Measurements from ENCODE around the gene COLEC12.

COLEC12 gene

DNA sequence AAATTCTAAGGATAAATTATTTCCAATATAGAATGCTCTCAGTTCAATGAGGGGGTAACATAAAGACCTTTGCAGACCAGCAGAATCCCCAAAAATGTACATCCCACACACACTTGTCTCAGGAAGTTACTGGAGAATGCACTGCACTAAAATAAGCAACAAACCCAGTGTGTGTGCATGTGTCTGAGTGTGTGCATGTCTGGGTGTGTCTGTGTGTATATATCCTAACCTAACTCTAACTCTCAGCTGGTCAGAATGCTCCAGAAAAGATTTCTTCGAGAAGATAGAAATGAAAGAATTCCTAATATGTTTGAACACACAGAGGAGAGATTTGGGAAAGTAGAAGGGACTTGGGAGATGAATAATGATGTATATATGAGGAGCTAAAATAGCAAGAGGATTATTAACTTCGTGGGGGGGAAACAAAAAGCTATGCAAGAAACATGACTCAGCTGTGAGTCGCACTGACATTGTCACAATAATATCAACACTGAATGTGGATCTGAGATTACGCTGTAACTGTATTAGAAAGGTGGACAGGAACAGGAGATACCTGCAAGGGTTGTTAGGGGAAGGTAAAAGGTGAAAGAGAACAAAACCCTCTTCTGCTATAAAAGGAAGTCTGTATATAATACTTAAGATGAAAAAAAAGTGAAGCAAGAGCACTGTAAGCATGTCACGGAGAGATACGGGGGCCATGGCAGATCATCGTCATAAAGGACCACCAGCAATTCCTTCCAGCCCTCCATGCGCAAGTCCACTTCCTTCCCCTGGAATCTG, 11.1 kb downstream of the COLEC12 start:
- H3K4me3 ChIP-seq (ENCODE audit: low read length), result no peak overlapping the region
- TF ChIP-seq, protein P1, sequence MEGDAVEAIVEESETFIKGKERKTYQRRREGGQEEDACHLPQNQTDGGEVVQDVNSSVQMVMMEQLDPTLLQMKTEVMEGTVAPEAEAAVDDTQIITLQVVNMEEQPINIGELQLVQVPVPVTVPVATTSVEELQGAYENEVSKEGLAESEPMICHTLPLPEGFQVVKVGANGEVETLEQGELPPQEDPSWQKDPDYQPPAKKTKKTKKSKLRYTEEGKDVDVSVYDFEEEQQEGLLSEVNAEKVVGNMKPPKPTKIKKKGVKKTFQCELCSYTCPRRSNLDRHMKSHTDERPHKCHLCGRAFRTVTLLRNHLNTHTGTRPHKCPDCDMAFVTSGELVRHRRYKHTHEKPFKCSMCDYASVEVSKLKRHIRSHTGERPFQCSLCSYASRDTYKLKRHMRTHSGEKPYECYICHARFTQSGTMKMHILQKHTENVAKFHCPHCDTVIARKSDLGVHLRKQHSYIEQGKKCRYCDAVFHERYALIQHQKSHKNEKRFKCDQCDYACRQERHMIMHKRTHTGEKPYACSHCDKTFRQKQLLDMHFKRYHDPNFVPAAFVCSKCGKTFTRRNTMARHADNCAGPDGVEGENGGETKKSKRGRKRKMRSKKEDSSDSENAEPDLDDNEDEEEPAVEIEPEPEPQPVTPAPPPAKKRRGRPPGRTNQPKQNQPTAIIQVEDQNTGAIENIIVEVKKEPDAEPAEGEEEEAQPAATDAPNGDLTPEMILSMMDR (conservative IDR thresholded peaks at IDR 0.05; ENCODE audit: low read depth, low read length), result no peak
- no peak for DNase-seq (ENCODE audit: low read depth)

DNA sequence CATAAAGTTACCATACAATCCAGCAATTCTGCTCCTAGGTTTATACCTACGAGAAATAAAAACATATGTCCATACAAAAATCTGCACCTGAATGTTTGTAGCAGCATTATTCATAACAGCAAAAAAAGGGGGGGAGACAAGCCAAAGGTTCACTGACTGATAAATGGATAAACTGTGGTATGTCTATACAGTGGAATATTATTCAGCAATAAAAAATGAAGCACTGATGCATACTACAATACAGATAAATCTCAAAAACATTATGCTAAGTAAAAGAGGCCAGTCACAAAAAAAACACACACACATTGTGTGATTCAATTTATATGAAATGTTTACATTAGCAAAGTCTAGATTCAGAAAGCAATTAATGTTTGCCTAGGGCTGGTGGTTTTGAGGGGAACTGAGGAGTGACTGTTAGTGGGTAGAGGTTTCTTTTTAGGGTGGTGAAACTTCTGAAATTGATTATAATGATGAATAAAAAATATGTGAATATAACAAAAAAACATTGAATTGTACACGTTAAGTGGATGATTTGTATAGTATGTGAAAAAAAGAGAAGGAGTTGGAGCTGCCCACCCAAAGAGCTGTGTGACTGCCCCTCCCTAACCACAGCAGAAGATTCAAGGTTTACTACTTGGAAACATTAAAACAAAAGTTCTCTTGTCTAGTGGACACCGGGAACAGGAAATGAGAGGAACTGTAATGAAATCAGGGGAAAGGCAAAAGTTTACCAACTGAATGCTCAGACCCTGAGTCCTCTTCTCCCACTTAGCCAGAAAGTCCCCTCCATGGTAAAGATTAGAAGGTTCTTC, 13.4 kb downstream of the COLEC12 start:
- no peak for DNase-seq (ENCODE audit: low read depth)
- TF ChIP-seq, protein P1 (conservative IDR thresholded peaks at IDR 0.05; ENCODE audit: low read depth, low read length), result no peak
- no peak overlapping the region for H3K4me3 ChIP-seq (ENCODE audit: low read length)

DNA sequence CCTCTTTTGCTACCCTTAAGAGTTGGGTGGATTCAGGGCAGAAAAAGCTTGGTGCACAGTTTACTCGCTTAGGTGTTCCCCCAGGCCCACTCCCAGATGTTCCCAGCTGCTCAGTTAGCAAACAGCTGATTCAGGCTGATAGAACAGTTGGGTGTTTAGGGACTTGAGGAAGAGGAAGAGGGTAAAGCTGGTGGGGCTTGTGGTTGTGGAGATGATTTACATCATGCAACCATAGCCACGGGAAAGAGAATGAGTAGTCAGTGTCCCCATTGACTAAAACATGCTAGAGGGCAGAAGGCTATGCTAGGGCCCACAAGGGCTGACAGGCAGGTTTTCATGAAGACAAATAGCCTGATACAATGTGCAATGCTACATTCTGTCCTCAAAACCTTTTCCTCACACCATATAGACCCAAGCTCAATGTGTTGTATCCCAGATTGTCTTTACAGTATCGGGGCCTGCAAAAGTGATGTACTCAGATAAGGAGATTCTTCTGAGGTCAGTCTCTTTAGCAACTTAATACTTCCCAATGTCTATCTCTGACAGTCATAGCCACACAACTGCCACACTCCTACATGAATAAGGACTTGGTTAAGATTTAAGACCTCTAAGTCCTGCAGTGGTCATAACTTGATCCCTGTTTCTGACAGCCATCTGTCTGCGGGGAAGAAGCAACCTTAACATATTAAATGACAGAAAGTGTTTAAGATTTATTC, 15.6 kb downstream of the COLEC12 start:
- no peak for DNase-seq (ENCODE audit: low read depth)
- no peak overlapping the region for H3K4me3 ChIP-seq (ENCODE audit: low read length)
- TF ChIP-seq, protein P1 (conservative IDR thresholded peaks at IDR 0.05; ENCODE audit: low read depth, low read length), result no peak

DNA sequence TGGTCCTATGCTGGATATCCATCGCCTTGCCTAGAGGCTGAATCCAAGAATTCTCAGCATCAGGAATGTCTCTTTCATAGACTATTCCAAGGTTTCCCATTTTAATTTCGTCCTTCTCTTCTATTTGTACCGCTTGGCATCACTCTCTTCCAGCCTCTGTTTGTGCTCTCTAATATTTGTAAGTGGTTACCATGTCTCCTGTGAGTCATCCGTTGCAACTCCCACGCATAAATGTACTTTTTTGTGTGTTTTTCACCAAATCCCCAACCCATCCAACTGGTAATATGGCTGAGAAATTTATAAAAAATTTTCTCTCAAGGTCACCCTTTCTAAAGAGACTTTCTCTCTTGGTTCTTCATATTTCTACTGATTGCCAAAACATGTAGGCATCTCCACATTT, 21.8 kb downstream of the COLEC12 start:
- no peak for DNase-seq (ENCODE audit: low read depth)
- TF ChIP-seq, protein P1 (conservative IDR thresholded peaks at IDR 0.05; ENCODE audit: low read depth, low read length), result no peak
- H3K4me3 ChIP-seq (ENCODE audit: low read length), result no peak overlapping the region

DNA sequence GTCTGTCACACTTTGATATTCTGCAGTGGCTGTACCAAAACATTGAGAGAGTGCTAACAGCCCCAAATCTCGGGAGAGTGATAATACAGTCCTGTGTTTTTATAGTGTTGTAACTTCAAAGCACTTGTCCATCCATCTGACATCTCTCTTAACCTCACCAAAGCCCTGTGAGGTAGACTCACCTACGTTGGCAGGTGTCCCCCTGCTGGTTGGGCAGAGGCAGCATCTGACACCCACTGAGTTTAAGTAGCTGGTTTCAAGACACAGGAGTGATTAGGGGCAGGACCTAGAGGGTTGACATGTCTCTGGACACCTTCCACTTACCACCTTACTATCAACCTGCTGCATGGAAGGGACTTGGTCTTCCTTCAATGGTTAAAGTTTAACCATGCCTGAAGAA, 22.9 kb downstream of the COLEC12 start:
- TF ChIP-seq, protein P1 (conservative IDR thresholded peaks at IDR 0.05; ENCODE audit: low read depth, low read length), result peak; percentile 49
- no peak for DNase-seq (ENCODE audit: low read depth)

DNA sequence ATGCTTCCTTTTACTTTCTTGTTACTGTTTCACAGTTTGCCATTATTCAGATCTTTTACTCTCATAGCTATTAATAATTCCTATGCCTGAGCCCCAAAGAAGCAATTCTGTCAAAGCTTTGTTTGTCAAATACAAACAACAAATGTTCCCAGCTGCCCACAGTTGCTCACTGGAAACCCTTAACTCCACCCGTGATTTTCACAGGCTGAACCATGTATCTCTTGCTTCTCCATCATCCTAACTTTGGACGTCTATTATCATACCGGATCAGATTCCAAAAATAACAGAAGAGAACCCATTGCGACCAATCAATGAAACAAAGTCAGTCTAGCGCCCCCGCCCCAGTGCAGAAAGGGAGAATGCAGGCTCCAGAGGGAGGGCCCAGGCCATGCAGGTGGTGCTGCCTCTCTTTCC, 24.2 kb downstream of the COLEC12 start:
- H3K4me3 ChIP-seq (ENCODE audit: low read length), result no peak overlapping the region
- TF ChIP-seq, protein P1 (conservative IDR thresholded peaks at IDR 0.05; ENCODE audit: low read depth, low read length), result peak; percentile 40
- no peak for DNase-seq (ENCODE audit: low read depth)

More for the DNA sequence above, 22.9 kb downstream of the COLEC12 start:
- no peak overlapping the region for H3K4me3 ChIP-seq (ENCODE audit: low read length)

All from retinal pigment epithelial cell (primary cell).